Urothelium cell line (cell line): ENCODE data around the gene POLR1D.

Experiments
- DNase-seq: peaks from one replicate; pipeline ENCODE4 v3.0.0; 2011; ENCODE audit warnings: low spot score, mixed read lengths
- FAIRE-seq: peaks from 2 replicates; lab custom pipeline; 2011; peaks lifted over from hg19 to GRCh38; lab: Jason Lieb, UNC

POLR1D gene

GRCh38 chr13:27637289-27637626 is 15.6 kb downstream of the POLR1D start:
- FAIRE-seq (no peak), DNase-seq (no peak)

GRCh38 chr13:27638001-27638400 is 16.3 kb downstream of the POLR1D start:
- FAIRE-seq, result no peak

GRCh38 chr13:27638521-27638920 is 16.8 kb downstream of the POLR1D start:
- DNase-seq, result no peak
- FAIRE-seq, result no peak

More at GRCh38 chr13:27638001-27638400, 16.3 kb downstream of the POLR1D start:
- DNase-seq, result no peak

GRCh38 chr13:27639186-27639585 is 17.5 kb downstream of the POLR1D start:
- FAIRE-seq, result no peak
- no peak for DNase-seq

GRCh38 chr13:27641711-27642502 is 20.2 kb downstream of the POLR1D start:
- no peak for FAIRE-seq
- no peak for DNase-seq

- DNase-seq (no peak), FAIRE-seq (no peak)
Measured at GRCh38 chr13:27643334-27644132, 21.8 kb downstream of the POLR1D start.

GRCh38 chr13:27644302-27644701 is 22.6 kb downstream of the POLR1D start:
- DNase-seq, result no peak
- no peak for FAIRE-seq

- DNase-seq (no peak), FAIRE-seq (no peak)
Measured at GRCh38 chr13:27650312-27650711, 28.6 kb downstream of the POLR1D start.

- no peak for DNase-seq
- no peak for FAIRE-seq
Measured at GRCh38 chr13:27654059-27654458, 32.4 kb downstream of the POLR1D start.

- DNase-seq, result no peak
- no peak for FAIRE-seq
Measured at GRCh38 chr13:27654816-27655215, 33.1 kb downstream of the POLR1D start.

- DNase-seq, result no peak
- FAIRE-seq, result no peak
Measured at GRCh38 chr13:27657724-27658123, 36.0 kb downstream of the POLR1D start.

GRCh38 chr13:27658546-27658945 is 36.9 kb downstream of the POLR1D start:
- no peak for FAIRE-seq
- no peak for DNase-seq

GRCh38 chr13:27659145-27659865 is 37.6 kb downstream of the POLR1D start:
- FAIRE-seq (no peak), DNase-seq (no peak)

GRCh38 chr13:27660511-27660910 is 38.8 kb downstream of the POLR1D start:
- DNase-seq (no peak), FAIRE-seq (no peak)

- no peak for DNase-seq
- no peak for FAIRE-seq
Measured at GRCh38 chr13:27661017-27661416, 39.3 kb downstream of the POLR1D start.

GRCh38 chr13:27662738-27663470 is 41.2 kb downstream of the POLR1D start:
- FAIRE-seq, result no peak
- no peak for DNase-seq

- no peak for DNase-seq
- no peak for FAIRE-seq
Measured at GRCh38 chr13:27663947-27664346, 42.3 kb downstream of the POLR1D start.

GRCh38 chr13:27665333-27665732 is 43.6 kb downstream of the POLR1D start:
- no peak for FAIRE-seq
- DNase-seq, result no peak

GRCh38 chr13:27665761-27666160 is 44.1 kb downstream of the POLR1D start:
- DNase-seq (no peak), FAIRE-seq (no peak)

- FAIRE-seq, result no peak
- DNase-seq, result no peak
Measured at GRCh38 chr13:27666951-27667350, 45.3 kb downstream of the POLR1D start.

GRCh38 chr13:27667946-27668345 is 46.3 kb downstream of the POLR1D start:
- DNase-seq (no peak), FAIRE-seq (no peak)
